Epithelial cell of esophagus (primary cell): ENCODE measurements around the gene TENM4.
A peak's percentile ranks its signal among the peaks of the same experiment; 100 is the strongest.

Experiments used
- DNase-seq: peaks from one replicate; pipeline ENCODE4 v3.0.0; 2010; ENCODE audit warnings: low read depth
- H3K4me3 ChIP-seq: 2 replicates; pipeline ENCODE4 v1.5.1; 2011; ENCODE audit warnings: mild to moderate bottlenecking, low read length, control low read depth
- TF ChIP-seq, protein P1 (sequence below): IDR thresholded peaks from 2 replicates; pipeline ENCODE4 v1.5.1; 2011; ENCODE audit warnings: low read depth, mild to moderate bottlenecking, low read length, control low read depth, inconsistent platforms; ENCODE audit not compliant: insufficient read depth; ENCODE audit errors: missing control alignments

Gene TENM4

DNA sequence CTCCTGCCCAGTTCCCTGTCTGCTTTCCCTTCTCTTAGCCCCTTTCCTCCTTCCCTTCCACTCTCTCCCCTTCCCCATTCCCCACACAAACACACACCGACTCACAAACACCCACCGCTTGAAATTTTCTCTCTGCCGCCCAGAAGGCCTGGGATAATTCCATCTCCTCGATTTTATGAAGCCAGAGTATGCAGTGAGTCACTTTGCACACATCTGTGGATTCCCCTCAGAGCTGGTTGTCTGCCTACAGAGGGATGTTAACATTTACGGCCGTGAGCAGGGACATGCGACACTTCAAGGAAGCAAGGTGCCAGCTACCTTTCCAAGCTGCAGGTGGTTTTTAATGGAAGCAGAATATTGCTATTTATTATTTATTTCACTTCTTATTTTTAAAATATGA lies 332.0 kb downstream of the TENM4 start:
- TF ChIP-seq, protein P1, sequence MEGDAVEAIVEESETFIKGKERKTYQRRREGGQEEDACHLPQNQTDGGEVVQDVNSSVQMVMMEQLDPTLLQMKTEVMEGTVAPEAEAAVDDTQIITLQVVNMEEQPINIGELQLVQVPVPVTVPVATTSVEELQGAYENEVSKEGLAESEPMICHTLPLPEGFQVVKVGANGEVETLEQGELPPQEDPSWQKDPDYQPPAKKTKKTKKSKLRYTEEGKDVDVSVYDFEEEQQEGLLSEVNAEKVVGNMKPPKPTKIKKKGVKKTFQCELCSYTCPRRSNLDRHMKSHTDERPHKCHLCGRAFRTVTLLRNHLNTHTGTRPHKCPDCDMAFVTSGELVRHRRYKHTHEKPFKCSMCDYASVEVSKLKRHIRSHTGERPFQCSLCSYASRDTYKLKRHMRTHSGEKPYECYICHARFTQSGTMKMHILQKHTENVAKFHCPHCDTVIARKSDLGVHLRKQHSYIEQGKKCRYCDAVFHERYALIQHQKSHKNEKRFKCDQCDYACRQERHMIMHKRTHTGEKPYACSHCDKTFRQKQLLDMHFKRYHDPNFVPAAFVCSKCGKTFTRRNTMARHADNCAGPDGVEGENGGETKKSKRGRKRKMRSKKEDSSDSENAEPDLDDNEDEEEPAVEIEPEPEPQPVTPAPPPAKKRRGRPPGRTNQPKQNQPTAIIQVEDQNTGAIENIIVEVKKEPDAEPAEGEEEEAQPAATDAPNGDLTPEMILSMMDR: no peak
- H3K4me3 ChIP-seq: no peak overlapping the region
- DNase-seq: no peak

DNA sequence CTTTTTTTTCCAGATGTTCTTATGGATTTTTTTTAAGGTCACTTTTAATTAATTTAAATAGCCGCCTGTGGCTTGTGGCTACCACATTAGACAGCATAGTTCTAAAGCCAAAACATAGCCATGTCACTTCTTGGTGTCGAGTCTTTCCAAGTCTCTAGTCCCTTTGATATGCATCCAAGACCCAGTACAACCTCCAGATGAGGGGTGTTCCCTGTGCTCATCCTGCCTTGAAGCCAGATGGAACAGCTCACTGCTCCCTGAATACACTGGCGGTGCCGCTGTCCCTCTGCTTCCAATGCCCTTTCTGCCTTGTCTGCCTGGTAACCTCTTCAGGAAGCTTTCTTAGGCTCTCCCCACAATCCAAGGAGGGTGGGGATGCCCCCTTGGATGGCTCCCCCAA lies 338.0 kb downstream of the TENM4 start:
- TF ChIP-seq, protein P1: no peak
- no peak overlapping the region for H3K4me3 ChIP-seq
- no peak for DNase-seq

DNA sequence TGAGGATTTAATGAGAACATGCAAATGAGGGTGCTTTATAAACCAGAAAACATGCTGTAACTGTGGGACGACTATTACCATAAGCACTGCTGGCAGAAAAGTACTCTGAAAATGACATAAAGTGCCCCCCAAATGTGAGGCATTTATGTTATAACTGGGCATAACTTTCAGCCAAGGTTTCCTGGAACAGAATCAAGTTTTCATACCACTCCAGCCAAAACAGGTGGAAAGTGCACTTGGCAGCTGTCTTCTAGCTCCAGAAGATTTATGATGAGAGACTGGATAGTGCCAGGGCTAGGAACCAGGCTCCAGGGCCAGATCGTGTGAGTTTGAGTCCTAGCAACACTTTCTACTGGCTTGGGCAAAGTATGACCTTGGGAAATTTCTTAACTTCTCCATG lies 339.2 kb downstream of the TENM4 start:
- H3K4me3 ChIP-seq: no peak overlapping the region
- TF ChIP-seq, protein P1: no peak
- no peak for DNase-seq

DNA sequence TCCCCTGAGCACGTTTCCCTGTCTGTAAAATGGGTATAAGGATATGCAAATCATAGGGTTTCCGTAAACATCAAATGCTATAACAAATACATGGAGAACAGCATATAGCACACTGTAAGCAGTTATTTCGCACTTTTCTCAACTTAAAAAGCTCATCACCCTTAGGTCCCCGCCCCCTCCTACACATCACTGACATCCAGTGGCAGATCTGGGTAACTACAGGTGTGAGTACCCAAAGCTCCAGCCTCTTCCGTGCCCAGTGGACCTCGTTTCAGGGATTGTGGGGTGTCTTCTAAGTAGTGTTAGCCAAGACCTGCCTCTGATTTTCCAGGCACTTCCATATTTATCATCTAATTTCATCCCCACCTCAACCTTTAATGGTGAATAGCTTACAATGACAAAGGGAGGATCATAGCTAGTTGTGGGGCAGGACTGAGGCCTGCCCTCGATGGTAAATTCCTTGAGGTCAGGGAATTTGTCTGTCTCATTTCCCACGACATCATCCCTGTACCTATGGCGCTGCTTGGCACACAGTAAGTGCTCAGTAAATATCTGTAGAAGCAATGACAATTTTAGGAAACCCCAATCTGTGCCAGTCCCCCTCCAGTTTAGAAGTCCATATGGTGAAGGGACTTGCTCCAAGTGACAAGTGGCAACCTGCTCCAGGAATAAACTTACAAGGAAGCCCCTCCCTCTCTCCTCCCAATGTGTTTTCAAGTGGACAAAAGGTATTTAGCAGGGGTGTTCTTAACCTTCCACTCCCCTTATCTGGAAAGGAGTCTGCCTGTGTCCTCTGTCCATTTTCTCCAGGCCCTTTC lies 340.5 kb downstream of the TENM4 start:
- TF ChIP-seq, protein P1: peak; percentile 90
- H3K4me3 ChIP-seq: no peak overlapping the region
- DNase-seq: peak; percentile 69

DNA sequence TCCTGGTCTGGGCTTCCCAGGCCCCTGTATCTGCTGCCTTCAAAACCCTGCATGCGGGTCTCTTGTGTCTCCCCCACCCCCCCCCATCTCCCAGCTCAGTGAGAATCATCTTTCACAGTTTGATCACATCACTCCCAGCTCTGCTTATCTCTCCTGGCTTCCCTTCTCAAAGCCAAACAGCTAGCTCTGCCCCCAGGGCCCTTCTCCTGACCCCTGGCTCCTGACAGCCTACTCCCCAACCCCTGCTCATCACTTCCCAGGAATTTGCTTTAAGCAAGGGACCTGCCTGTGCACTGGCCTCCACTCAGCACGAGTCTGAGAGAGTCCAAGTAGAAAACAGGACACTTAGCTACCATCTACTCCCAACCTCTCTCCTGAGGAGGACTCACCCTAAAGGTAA lies 342.7 kb downstream of the TENM4 start:
- DNase-seq: no peak
- TF ChIP-seq, protein P1: no peak
- H3K4me3 ChIP-seq: no peak overlapping the region

DNA sequence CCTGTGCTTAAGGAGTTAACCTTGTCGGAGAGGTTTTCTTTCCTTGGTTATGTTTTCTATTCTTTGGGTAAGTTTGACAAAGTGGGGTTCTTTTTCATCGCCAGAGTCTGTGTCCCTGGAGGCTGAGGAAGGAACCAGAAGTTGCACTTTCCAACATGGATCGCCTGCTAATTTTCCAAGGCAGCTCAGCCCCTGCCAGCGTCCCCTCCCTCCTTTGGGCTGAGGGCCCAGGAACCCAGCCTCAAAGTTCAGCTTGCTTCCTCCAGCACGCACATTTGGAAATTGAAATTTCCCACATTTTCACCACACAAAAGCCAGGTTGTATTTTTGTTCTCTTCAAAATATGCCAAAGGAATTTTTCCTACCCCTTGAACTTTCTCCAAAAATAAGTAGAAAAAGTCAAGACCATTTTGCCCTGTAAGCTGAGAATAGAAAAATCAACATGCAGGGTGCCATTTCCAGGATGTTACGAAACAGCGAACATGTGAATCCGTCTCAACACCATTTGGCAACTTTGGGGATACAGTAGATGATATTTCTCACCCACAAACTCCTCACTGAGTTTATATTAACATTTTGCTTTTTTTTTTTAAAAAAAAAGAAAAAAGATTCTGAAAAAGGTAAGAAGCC lies 343.5 kb downstream of the TENM4 start:
- TF ChIP-seq, protein P1: no peak
- no peak overlapping the region for H3K4me3 ChIP-seq
- no peak for DNase-seq
